ENCODE data around the gene HDC.

Gene HDC

DNA sequence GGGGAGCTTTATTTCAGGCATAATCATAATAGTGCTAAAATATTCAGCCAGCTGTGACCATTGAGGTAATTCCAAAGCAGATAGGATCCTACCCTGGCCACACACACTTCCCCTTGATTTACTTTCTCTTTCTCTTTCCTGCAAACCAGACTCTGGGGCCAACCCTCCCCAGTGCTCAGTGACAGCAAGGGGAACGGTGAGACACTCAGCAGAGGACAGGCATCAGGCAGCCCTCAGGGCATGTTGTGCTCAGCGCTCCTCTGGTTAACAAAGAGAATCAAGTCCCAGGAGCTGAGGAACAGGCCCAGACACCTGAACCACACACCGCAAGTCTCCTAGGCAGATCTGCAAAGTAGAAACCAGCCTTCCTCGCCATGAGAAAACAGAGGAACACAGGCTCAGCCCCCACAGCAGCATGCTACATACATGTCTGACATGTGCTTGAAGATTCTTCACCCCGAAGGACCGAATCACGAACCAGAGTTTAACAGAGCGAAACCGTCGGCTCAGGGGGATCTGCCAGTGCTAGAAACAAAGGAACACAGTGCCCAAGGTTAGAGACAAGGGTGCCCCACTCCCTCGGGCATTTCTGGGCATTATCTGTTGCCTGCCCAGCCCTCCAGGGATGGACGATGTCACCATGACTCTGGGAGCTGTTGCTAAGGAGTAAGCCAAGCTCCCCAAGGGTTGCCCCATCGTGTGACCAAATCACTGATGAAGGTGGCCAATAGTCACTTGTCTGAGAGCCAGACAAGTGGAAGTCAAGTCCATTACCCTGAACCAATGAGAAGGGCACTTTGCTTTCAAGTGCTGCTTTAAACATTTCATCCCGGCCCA lies 17.5 kb downstream of the HDC start:
- no peaks in the 10 kb centered on the region for H3K27me3 ChIP-seq (ENCODE audit: insufficient read depth, poor library complexity, severe bottlenecking)
- no peaks in the 10 kb centered on the region for H3K4me1 ChIP-seq (ENCODE audit: insufficient read depth, poor library complexity, severe bottlenecking)
- H3K4me3 ChIP-seq (ENCODE audit: severe bottlenecking): no peak overlapping the region
- DNase-seq (ENCODE audit: low spot score) (no peak), ATAC-seq (ENCODE audit: low read depth) (peak; percentile 24; the same call in 1 of the 3 replicates)
- no peaks in the 10 kb centered on the region for H3K9me3 ChIP-seq (ENCODE audit: severe bottlenecking)
- TF ChIP-seq, protein P1, sequence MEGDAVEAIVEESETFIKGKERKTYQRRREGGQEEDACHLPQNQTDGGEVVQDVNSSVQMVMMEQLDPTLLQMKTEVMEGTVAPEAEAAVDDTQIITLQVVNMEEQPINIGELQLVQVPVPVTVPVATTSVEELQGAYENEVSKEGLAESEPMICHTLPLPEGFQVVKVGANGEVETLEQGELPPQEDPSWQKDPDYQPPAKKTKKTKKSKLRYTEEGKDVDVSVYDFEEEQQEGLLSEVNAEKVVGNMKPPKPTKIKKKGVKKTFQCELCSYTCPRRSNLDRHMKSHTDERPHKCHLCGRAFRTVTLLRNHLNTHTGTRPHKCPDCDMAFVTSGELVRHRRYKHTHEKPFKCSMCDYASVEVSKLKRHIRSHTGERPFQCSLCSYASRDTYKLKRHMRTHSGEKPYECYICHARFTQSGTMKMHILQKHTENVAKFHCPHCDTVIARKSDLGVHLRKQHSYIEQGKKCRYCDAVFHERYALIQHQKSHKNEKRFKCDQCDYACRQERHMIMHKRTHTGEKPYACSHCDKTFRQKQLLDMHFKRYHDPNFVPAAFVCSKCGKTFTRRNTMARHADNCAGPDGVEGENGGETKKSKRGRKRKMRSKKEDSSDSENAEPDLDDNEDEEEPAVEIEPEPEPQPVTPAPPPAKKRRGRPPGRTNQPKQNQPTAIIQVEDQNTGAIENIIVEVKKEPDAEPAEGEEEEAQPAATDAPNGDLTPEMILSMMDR (IDR thresholded peaks at IDR 0.05; ENCODE audit: poor library complexity, severe bottlenecking): no peak
- no peaks in the 10 kb centered on the region for H3K36me3 ChIP-seq (ENCODE audit: low read depth)
- no peak overlapping the region for H3K27ac ChIP-seq (ENCODE audit: poor library complexity, severe bottlenecking)

- no peaks in the 10 kb centered on the region for H3K9me3 ChIP-seq (ENCODE audit: severe bottlenecking)
- H3K4me1 ChIP-seq (ENCODE audit: insufficient read depth, poor library complexity, severe bottlenecking): no peaks in the 10 kb centered on the region
- ATAC-seq (ENCODE audit: low read depth) (no peak), DNase-seq (ENCODE audit: low spot score) (no peak)
- H3K27me3 ChIP-seq (ENCODE audit: insufficient read depth, poor library complexity, severe bottlenecking): no peaks in the 10 kb centered on the region
- TF ChIP-seq, protein P1 (IDR thresholded peaks at IDR 0.05; ENCODE audit: poor library complexity, severe bottlenecking): no peak
- H3K27ac ChIP-seq (ENCODE audit: poor library complexity, severe bottlenecking): no peak overlapping the region
- H3K4me3 ChIP-seq (ENCODE audit: severe bottlenecking): no peak overlapping the region
- no peaks in the 10 kb centered on the region for H3K36me3 ChIP-seq (ENCODE audit: low read depth)
Measured at GRCh38 chr15:50246631-50247030, 18.9 kb downstream of the HDC start.

GRCh38 chr15:50244959-50245624 lies 20.4 kb downstream of the HDC start:
- TF ChIP-seq, protein P1 (IDR thresholded peaks at IDR 0.05; ENCODE audit: poor library complexity, severe bottlenecking): no peak
- Histone ChIP-seq H3K9me3 (ENCODE audit: severe bottlenecking) (no peaks in the 10 kb centered on the region), H3K4me1 (ENCODE audit: insufficient read depth, poor library complexity, severe bottlenecking) (no peaks in the 10 kb centered on the region), H3K27me3 (ENCODE audit: insufficient read depth, poor library complexity, severe bottlenecking) (no peaks in the 10 kb centered on the region), H3K4me3 (ENCODE audit: severe bottlenecking) (no peak overlapping the region), H3K36me3 (ENCODE audit: low read depth) (no peaks in the 10 kb centered on the region), H3K27ac (ENCODE audit: poor library complexity, severe bottlenecking) (no peak overlapping the region)
- no peak for ATAC-seq (ENCODE audit: low read depth)
- DNase-seq (ENCODE audit: low spot score): no peak

- DNase-seq (ENCODE audit: low spot score) (no peak), ATAC-seq (ENCODE audit: low read depth) (no peak)
- TF ChIP-seq, protein P1 (IDR thresholded peaks at IDR 0.05; ENCODE audit: poor library complexity, severe bottlenecking): no peak
- H3K4me3 ChIP-seq (ENCODE audit: severe bottlenecking): no peak overlapping the region
- no peaks in the 10 kb centered on the region for H3K36me3 ChIP-seq (ENCODE audit: low read depth)
- no peak overlapping the region for H3K27ac ChIP-seq (ENCODE audit: poor library complexity, severe bottlenecking)
- H3K27me3 ChIP-seq (ENCODE audit: insufficient read depth, poor library complexity, severe bottlenecking): no peaks in the 10 kb centered on the region
- no peaks in the 10 kb centered on the region for H3K4me1 ChIP-seq (ENCODE audit: insufficient read depth, poor library complexity, severe bottlenecking)
- no peaks in the 10 kb centered on the region for H3K9me3 ChIP-seq (ENCODE audit: severe bottlenecking)
Measured at GRCh38 chr15:50244153-50244552, 21.4 kb downstream of the HDC start.

Data from RWPE2 (cell line).